GM18870 (cell line): Measurements from ENCODE around the gene GRPEL2.

Experiments
- ATAC-seq: cut with Tn5 transposase; IDR thresholded peaks from one replicate; pipeline ENCODE4 v1.9.1; 2021; ENCODE audit warnings: moderate library complexity; ENCODE audit not compliant: unreplicated experiment

The GRPEL2 gene

GRCh38 chr5:149355688-149356087 lies 10.4 kb downstream of the GRPEL2 start:
- no peak for ATAC-seq

GRCh38 chr5:149356391-149356790 lies 11.1 kb downstream of the GRPEL2 start:
- no peak for ATAC-seq

DNA sequence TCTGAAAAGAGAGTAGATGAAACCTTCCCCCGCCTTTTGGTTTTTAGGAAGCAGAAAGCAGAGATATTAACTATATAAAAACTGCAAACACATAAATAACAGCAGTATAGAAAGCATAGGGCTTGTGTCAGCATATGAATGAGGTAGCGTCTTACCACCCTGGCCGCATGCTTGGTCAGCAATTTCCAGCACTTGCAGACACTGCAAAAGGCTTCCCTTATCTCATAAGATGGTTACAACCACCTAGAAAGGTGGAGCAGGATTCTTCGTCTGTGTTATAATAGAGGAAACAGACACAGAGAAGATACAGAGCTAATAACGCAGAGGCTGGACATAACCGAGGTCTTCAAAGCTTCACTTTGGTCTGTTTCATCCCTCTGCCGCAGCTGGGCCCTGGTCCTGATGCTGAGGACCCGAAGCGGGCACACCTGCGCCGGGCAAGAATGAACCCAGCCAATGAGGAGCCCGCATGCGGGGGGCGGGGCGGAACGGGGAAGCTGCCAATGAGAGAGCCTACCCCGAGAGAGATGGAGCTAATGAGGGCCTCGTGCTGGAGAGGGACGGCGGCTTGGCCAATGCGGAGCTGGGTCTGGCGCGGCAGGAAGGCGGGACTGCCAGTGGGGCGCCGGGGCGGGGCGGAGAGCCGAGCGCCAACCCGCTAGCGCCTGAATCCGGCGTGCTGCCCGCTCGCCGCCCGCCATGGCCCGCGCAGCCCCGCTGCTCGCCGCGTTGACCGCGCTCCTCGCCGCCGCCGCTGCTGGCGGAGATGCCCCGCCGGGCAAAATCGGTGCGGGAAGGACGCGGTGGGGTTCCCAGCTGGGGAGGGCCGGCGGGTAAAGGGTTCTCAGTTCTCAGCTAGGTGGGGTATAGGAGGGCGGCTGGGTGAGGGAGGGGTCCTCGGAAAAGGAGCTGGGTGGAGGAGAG lies 12.3 kb downstream of the GRPEL2 start, which contains the start of gene PCYOX1L:
Gene PCYOX1L, plus strand, starts transcription at position 677 of the 924 bp plus-strand sequence. Its CDS starts 23 bp downstream, at position 700.
- ATAC-seq: peak; percentile 99

DNA sequence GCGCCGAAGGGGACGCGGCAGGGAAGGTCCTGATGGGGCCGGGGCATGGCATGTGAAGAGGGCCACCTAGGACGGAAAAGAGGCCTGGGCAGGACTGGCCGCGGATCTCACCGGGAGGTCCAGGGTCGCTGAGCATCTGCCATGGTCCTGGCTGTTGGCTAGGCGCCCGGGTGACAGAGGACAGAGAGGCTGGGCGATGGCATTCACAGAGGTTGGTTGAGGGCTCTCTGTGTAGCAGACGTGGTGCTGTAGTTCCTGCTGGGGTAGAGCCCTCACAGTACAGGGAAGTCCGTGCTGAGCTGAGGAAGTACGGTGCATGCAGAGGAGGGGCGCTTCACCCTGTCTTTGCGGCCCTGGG lies 13.0 kb downstream of the GRPEL2 start:
- no peak for ATAC-seq

DNA sequence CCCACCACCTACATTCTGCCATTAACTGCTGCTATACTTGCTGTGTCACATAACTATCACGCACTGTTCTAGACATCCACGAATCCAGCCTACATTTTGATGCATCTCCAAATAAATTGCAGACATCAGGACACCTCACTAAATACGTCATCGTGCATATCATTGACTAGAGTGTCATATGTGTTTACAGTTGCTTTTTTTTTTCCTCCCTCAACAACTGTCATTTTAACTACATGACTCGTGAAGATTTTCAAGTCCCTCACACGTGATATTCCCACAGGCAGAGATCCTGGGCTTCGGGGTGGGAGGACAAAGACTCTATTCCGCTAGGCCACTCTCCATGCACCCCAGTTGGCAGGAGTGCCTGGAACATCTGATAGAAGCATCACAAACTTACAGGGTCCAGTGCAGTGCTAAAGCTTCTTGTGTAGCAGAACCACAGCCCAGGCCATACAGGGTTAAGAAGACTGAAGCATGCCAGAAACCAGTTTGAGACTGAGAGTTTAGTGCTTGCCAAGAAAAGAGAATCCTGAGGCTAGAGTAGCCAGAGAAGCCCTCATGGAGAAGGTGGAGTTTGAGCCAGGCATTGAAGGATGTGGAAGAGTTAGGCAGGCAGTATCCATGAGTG lies 13.7 kb downstream of the GRPEL2 start:
- no peak for ATAC-seq

DNA sequence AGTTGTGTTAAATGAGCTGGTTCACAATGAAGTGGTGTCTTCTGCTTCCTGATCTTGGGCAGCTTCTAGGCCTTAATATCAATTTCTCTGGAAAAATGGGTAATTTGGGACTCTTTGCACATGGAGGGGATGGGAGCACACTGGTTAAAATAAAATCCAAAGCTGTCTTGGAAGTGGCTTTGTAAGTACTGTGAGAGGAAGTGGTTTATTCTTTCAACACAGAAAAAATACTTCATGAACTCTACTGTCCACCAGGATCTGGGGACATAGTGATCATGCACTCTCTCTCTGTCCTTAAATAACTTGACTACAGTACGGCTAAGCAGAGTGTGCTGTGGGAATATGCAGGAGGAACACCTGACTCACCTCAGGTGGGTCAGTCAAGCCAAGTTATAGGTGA lies 15.0 kb downstream of the GRPEL2 start:
- ATAC-seq: no peak

DNA sequence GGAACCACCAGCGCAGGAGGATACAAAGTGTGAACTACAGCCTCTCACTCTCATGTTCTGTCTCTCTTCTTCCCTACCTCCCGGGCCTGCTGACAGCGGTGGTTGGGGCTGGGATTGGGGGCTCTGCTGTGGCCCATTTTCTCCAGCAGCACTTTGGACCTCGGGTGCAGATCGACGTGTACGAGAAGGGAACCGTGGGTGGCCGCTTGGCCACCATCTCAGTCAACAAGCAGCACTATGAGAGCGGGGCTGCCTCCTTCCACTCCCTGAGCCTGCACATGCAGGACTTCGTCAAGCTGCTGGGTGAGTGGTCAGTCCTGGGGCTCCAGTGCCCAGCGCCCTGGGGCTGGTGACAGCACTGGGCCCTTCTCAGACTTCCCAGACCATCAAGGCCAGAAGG lies 17.2 kb downstream of the GRPEL2 start:
- ATAC-seq: no peak

- no peak for ATAC-seq
Observed at GRCh38 chr5:149363358-149363757, 18.1 kb downstream of the GRPEL2 start.

DNA sequence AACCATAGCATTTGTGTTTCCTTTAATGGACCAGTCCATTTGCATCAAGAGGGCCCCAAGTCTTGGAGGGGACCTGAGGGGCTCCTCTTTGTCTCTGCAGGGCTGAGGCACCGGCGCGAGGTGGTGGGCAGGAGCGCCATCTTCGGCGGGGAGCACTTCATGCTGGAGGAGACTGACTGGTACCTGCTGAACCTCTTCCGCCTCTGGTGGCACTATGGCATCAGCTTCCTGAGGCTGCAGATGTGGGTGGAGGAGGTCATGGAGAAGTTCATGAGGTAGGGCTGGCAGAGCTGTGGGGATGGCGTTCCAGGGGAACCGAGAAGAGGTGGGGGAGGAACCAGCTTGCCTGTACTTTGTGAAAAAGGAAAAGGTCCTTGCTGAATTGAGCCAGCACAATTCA lies 18.6 kb downstream of the GRPEL2 start:
- ATAC-seq: no peak

DNA sequence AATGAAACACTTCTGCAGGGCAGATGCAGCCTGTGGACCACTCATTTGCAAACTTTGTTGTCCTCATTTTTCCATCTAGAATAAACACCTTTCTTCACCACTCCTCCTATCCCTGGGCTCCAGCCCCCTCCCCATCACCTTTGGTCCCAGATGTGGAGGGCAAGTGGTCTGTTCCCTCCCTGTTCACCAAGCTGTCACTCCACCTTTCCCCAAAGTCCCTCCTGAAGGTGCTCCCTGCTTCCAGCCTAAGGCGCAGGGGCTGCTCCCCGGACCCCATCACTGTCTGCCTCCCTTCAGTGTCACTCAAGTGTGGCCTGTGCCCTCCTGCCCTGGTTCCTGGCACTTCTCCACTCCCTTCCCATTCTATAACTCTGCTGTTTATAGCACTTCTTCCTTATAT lies 19.4 kb downstream of the GRPEL2 start:
- ATAC-seq: no peak

- ATAC-seq: no peak
Observed at GRCh38 chr5:149365418-149365817, 20.1 kb downstream of the GRPEL2 start.

- ATAC-seq: no peak
Observed at GRCh38 chr5:149366169-149366729, 20.9 kb downstream of the GRPEL2 start.

DNA sequence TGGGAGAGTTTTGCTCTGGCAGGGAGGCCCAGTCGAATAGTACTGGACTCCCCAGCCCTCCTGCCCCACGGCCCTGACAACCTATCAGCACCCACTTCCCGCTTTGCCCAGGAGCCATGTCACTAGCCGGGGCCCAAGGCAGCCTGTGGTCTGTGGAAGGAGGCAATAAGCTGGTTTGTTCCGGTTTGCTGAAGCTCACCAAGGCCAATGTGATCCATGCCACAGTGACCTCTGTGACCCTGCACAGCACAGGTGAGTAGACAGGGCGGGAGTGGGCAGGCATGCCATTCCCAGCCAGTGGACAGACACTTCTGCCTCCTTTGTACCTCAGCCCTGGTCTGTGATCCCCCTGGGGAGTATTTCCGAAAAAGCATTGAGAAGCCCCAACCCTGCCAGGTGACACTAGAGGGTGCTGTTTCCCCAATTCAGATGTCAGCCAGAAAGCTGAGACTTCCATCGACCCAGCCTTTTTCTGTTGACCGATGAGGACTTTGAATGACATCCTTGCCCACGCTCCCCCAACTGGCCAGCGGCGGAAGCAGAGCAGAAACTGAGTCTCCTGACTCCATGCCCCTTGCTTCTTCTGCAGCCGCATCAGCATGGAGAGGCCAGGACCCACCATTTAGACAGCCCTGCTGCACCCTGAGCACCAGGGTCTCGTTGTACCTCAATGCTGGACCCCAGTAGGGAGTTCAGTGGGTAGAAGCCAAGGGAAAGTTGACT lies 22.1 kb downstream of the GRPEL2 start:
- ATAC-seq: no peak

- ATAC-seq: no peak
Observed at GRCh38 chr5:149367972-149368645, 22.8 kb downstream of the GRPEL2 start.

DNA sequence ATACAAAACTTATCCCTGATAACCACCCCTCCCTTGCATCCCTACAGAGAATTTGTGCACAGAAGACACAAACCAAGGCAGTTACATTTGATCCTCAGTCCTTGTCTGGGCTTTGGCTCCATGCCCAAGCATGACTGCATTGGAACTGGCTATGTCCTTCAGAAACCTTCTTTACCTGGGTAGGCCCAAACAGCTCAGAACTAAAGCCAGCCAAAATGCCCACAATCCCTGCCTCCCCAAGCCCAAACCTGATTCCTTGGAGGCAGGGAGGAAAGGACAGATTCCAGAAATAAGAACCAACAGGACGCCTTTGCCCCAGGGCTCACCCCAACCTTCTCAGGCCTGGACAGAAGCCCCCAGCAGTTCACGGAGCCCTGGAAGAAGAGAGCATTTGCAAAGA lies 25.6 kb downstream of the GRPEL2 start:
- no peak for ATAC-seq

DNA sequence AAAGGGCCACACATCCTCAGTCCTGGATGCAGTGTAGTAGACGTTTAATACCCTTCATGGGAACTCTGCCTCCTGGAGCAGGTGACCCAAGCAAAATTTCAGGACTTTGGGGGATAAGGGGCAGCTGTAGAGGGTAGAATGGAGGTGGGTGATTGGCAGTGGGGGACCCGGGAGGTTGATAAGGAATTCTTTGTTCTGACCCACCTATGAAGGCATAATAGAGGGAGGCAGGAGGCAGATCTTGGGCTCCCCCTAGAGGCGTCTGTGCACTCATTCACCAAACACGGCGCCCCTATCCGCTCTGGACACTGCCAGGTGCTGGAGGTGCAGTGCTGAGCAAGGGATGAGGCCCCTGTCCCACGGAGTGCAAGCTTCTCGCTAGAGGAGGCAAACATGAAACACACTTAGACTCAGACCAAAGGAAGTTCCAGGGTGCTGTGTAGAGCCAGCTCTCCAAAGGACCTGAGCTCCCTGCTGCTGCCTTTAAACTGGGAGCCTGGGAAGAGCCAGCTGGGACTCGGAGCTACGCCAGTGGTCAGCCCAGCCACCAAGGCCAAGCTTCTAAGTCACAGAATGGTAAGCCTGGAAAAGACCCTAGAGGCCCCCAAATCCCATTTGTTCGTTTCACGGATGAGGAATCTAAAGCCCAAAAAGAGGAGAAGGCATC lies 26.1 kb downstream of the GRPEL2 start:
- no peak for ATAC-seq

GRCh38 chr5:149372076-149372795 lies 26.9 kb downstream of the GRPEL2 start:
- ATAC-seq: no peak

GRCh38 chr5:149372932-149373331 lies 27.6 kb downstream of the GRPEL2 start:
- no peak for ATAC-seq

GRCh38 chr5:149374303-149374702 lies 29.0 kb downstream of the GRPEL2 start:
- no peak for ATAC-seq

DNA sequence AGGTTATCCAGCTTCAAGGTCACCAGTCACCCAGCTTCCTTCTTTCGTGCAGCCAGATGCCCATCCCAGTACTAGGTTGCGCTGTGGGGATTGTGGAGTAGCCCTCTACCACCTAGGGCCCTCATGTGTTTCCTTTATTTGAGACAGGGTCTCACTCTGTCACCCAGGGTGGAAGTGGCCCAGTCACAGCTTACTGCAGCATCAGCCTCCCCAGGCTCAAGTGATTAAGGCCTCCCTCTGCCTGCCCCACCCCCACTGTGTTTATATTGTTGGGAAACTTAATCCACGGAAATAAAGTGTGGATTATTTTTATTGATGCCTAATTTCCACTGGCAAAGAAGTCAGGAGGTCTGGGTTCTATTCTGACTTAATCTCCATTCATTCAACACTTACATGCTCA lies 29.5 kb downstream of the GRPEL2 start:
- ATAC-seq: no peak
